Measurements from ENCODE around the gene ABI3BP. TPM values are rescaled to one million over a fixed set of nuclear protein-coding genes. Genes with fewer than 3 reads are reported as not detected.

The ABI3BP gene
- total RNA-seq, 4 donors from 2014 or later: 7.9 to 32.6 (median 17.6) TPM

GRCh38 chr3:100838157-100838556, 155.1 kb downstream of the ABI3BP start:
- DNase-seq: no peak
- Histone ChIP-seq H3K4me1 (no peaks in the 10 kb centered on the region), H3K4me3 (no peak overlapping the region), H3K27me3 (no peaks in the 10 kb centered on the region), H3K9me3 (no peaks in the 10 kb centered on the region), H3K36me3 (no peaks in the 10 kb centered on the region), H3K27ac (no peak overlapping the region)
- intact Hi-C loops (cut with DNase I; ENCODE audit: low total_unique reads): loop anchor here (5.0 kb wide), 1 partner anchor 1514 kb away; no protein-coding TSS in a partner anchor
- WGBS, 2 donors (ENCODE audit: low coverage in 1 of 2): 46 to 61% methylated on average over 2 of the region's 2 CpGs
- TF ChIP-seq CTCF (IDR thresholded peaks at IDR 0.05) (no peak), POLR2AphosphoS5 (IDR thresholded peaks at IDR 0.05) (no peak), POLR2A (IDR thresholded peaks at IDR 0.05) (no peak), EP300 (IDR thresholded peaks at IDR 0.05; ENCODE audit: low read depth) (no peak)
- in situ Hi-C loops (cut with MboI; ENCODE audit: low pct_ligation_motif_present in 1 of 4, low pct_unique_long_range_greater_than_20kb in 1 of 4, low sequenced_read_pairs in 3 of 4): no loop called here

GRCh38 chr3:100836661-100837060, 156.6 kb downstream of the ABI3BP start:
- DNase-seq: no peak
- no peak overlapping the region for H3K27ac ChIP-seq
- intact Hi-C loops (cut with DNase I; ENCODE audit: low total_unique reads) (loop anchor here (5.0 kb wide), 1 partner anchor 1516 kb away; no protein-coding TSS in a partner anchor), in situ Hi-C loops (cut with MboI; ENCODE audit: low pct_ligation_motif_present in 1 of 4, low pct_unique_long_range_greater_than_20kb in 1 of 4, low sequenced_read_pairs in 3 of 4) (no loop called here)
- TF ChIP-seq POLR2A (IDR thresholded peaks at IDR 0.05) (no peak), CTCF (IDR thresholded peaks at IDR 0.05) (no peak), EP300 (IDR thresholded peaks at IDR 0.05; ENCODE audit: low read depth) (no peak), POLR2AphosphoS5 (IDR thresholded peaks at IDR 0.05) (no peak)
- H3K36me3 ChIP-seq: no peaks in the 10 kb centered on the region
- no peaks in the 10 kb centered on the region for H3K27me3 ChIP-seq
- WGBS, 2 donors (ENCODE audit: low coverage in 1 of 2): 95 to 100% methylated on average over 1 of the region's 1 CpG
- no peak overlapping the region for H3K4me3 ChIP-seq
- H3K4me1 ChIP-seq: no peaks in the 10 kb centered on the region
- H3K9me3 ChIP-seq: no peaks in the 10 kb centered on the region

GRCh38 chr3:100834332-100834731, 158.9 kb downstream of the ABI3BP start:
- no peaks in the 10 kb centered on the region for H3K36me3 ChIP-seq
- TF ChIP-seq POLR2A (IDR thresholded peaks at IDR 0.05) (no peak), CTCF (IDR thresholded peaks at IDR 0.05) (no peak), EP300 (IDR thresholded peaks at IDR 0.05; ENCODE audit: low read depth) (no peak), POLR2AphosphoS5 (IDR thresholded peaks at IDR 0.05) (no peak)
- DNase-seq: no peak
- H3K9me3 ChIP-seq: no peaks in the 10 kb centered on the region
- 82 to 86% methylated on average over 2 to 5 of the region's 5 CpGs for WGBS, 2 donors (ENCODE audit: low coverage in 1 of 2)
- H3K4me3 ChIP-seq: no peak overlapping the region
- in situ Hi-C loops (cut with MboI; ENCODE audit: low pct_ligation_motif_present in 1 of 4, low pct_unique_long_range_greater_than_20kb in 1 of 4, low sequenced_read_pairs in 3 of 4): no loop called here
- intact Hi-C loops (cut with DNase I; ENCODE audit: low total_unique reads): no loop called here
- no peaks in the 10 kb centered on the region for H3K27me3 ChIP-seq
- no peaks in the 10 kb centered on the region for H3K4me1 ChIP-seq
- no peak overlapping the region for H3K27ac ChIP-seq

GRCh38 chr3:100833483-100833882, 159.7 kb downstream of the ABI3BP start:
- Histone ChIP-seq H3K9me3 (no peaks in the 10 kb centered on the region), H3K36me3 (no peaks in the 10 kb centered on the region), H3K4me1 (no peaks in the 10 kb centered on the region), H3K27me3 (no peaks in the 10 kb centered on the region), H3K27ac (no peak overlapping the region), H3K4me3 (no peak overlapping the region)
- in situ Hi-C loops (cut with MboI; ENCODE audit: low pct_ligation_motif_present in 1 of 4, low pct_unique_long_range_greater_than_20kb in 1 of 4, low sequenced_read_pairs in 3 of 4) (no loop called here), intact Hi-C loops (cut with DNase I; ENCODE audit: low total_unique reads) (no loop called here)
- no peak for DNase-seq
- TF ChIP-seq POLR2AphosphoS5 (IDR thresholded peaks at IDR 0.05) (no peak), EP300 (IDR thresholded peaks at IDR 0.05; ENCODE audit: low read depth) (no peak), POLR2A (IDR thresholded peaks at IDR 0.05) (no peak), CTCF (IDR thresholded peaks at IDR 0.05) (no peak)
- 71 to 90% methylated on average over 3 of the region's 3 CpGs for WGBS, 2 donors (ENCODE audit: low coverage in 1 of 2)

Data from transverse colon (tissue), 4 donors.